Stomach (tissue), 9 donors: ENCODE data around the gene NXPH2. TPM values are rescaled to one million over a fixed set of nuclear protein-coding genes. Genes with fewer than 3 reads are reported as not detected.
A peak's percentile ranks its signal among the peaks of the same experiment; 100 is the strongest.

Experiments used
- DNase-seq, 2 donors: peaks; one replicate each; pipeline versions ENCODE4 v3.0.0 to v3.0.0-alpha.2; 2013 to 2019
- H3K27ac ChIP-seq, 5 donors: fragments of 200-600 bp in 4 of 5; sonication (generic) in 4 of 5; one replicate each; pipeline ENCODE4 v1.5.1; 2013 to 2019; ENCODE audit warnings: mild to moderate bottlenecking in 1 of 5, moderate library complexity in 1 of 5
- H3K27me3 ChIP-seq, 3 donors: fragments of 200-600 bp; sonication (generic); one replicate each; pipeline ENCODE4 v1.5.1; 2017 to 2019; ENCODE audit warnings: mixed run types in 1 of 3
- H3K36me3 ChIP-seq, 4 donors: fragments of 200-600 bp; sonication (generic); 1 replicate in 3 of 4; 2 replicates in 1 of 4; pipeline ENCODE4 v1.5.1; 2016 to 2019
- H3K4me1 ChIP-seq, 4 donors: fragments of 200-600 bp; sonication (generic); one replicate each; pipeline ENCODE4 v1.5.1; 2016 to 2019
- H3K4me3 ChIP-seq, 4 donors: fragments of 200-600 bp; sonication (generic) in 3 of 4; one replicate each; pipeline ENCODE4 v1.5.1; 2016 to 2019; ENCODE audit warnings: mild to moderate bottlenecking in 1 of 4
- H3K9me3 ChIP-seq, 4 donors: fragments of 200-600 bp; sonication (generic); one replicate each; pipeline ENCODE4 v1.5.1; 2016 to 2019
- CTCF ChIP-seq, 7 experiments: fragments of 450-650 bp in 4 of 7; fragments of 200-600 bp in 3 of 7; sonication (generic) in 3 of 7; IDR thresholded peaks; one replicate each; pipeline ENCODE4 v1.5.1; 2016 to 2019; ENCODE audit warnings: antibody characterized with exemption in 7 of 7, control low read depth in 2 of 7, mild to moderate bottlenecking in 1 of 7
- EP300 ChIP-seq: sonication (generic); formaldehyde crosslinking; IDR thresholded peaks from one replicate; pipeline ENCODE4 v1.6.1; 2017; ENCODE audit warnings: antibody characterized with exemption
- POLR2A ChIP-seq, 4 donors: fragments of 450-650 bp; IDR thresholded peaks; one replicate each; pipeline ENCODE4 v1.6.1; 2016; ENCODE audit warnings: antibody characterized with exemption in 4 of 4, control low read depth in 2 of 4, mild to moderate bottlenecking in 1 of 4, moderate library complexity in 1 of 4
- POLR2AphosphoS5 ChIP-seq, 3 donors: sonication (generic); formaldehyde crosslinking; IDR thresholded peaks; one replicate each; pipeline ENCODE4 v1.6.1; 2016; ENCODE audit warnings: antibody characterized with exemption in 3 of 3
- WGBS, 5 donors: extraction: QIAGEN DNeasy Blood & Tissue Kit in 3 of 5; methylation state at CpG; one replicate each; pipeline versions ENCODE4 v1.1.5 to v1.1.7; 2013 to 2018; 5-methylcytosine and 5-hydroxymethylcytosine counted together
- intact Hi-C: fragments of 100-400 bp; cut with DNase I; formaldehyde crosslinking; loops from one replicate; pipeline ENCODE4 v1.15.1; 2023; ENCODE audit warnings: low total_unique reads
- polyA plus RNA-seq, 3 donors: library from polyadenylated mRNA; stranded (reverse); fragments of 200-250 nt; gene quantifications; one replicate each; pipeline ENCODE4 v1.2.3, GENCODE V29; 2013
- total RNA-seq, 5 donors: library from RNA; depleted of rRNA; stranded (reverse); fragments of >200 nt; gene quantifications; one replicate each; pipeline versions ENCODE4 v1.1.0 to v1.2.3, GENCODE V29; 2014 to 2016
- donor health status: healthy with polysubstance abuse.
- donor health status: Bipolar disorder and iron deficiency.
- donor health status: healthy.

Gene NXPH2
- total and polyA plus RNA-seq, 8 donors = 1.1 TPM; not detected in 7

GRCh38 chr2:138819964-138820363, 39.8 kb upstream of the NXPH2 start:
- Histone ChIP-seq H3K27me3 (no peaks in the 10 kb centered on the region), H3K36me3 (no peaks in the 10 kb centered on the region), H3K9me3 (no peaks in the 10 kb centered on the region), H3K4me3 (no peak overlapping the region), H3K27ac (no peak overlapping the region), H3K4me1 (no peaks in the 10 kb centered on the region)
- no peak for DNase-seq
- WGBS, 5 donors = 81 to 91% (median 84%) methylated on average over 3 of the region's 3 CpGs
- intact Hi-C loops = no loop called here
- TF ChIP-seq CTCF (IDR thresholded peaks at IDR 0.05) = no peak

- Histone ChIP-seq H3K27ac (no peak overlapping the region), H3K27me3 (no peaks in the 10 kb centered on the region), H3K9me3 (no peaks in the 10 kb centered on the region), H3K4me3 (no peak overlapping the region), H3K36me3 (no peaks in the 10 kb centered on the region), H3K4me1 (no peaks in the 10 kb centered on the region)
- intact Hi-C loops = no loop called here
- 18 to 54% (median 26%) methylated on average over 1 of the region's 1 CpG for WGBS, 5 donors
- peak in 1 of 2 donors; percentile 12 for DNase-seq
- no peak for TF ChIP-seq EP300
- TF ChIP-seq CTCF (IDR thresholded peaks at IDR 0.05) = no peak
- TF ChIP-seq POLR2AphosphoS5 (IDR thresholded peaks at IDR 0.05) = no peak
- no peak for TF ChIP-seq POLR2A (IDR thresholded peaks at IDR 0.05)
Measured at GRCh38 chr2:138818556-138818955, 38.4 kb upstream of the NXPH2 start.

GRCh38 chr2:138814123-138814898, 34.1 kb upstream of the NXPH2 start:
- H3K4me3 ChIP-seq = no peak overlapping the region
- no peak overlapping the region for H3K27ac ChIP-seq
- TF ChIP-seq POLR2A (IDR thresholded peaks at IDR 0.05) (no peak), POLR2AphosphoS5 (IDR thresholded peaks at IDR 0.05) (no peak), CTCF (IDR thresholded peaks at IDR 0.05) (no peak), EP300 (no peak)
- 49 to 54% (median 52%) methylated on average over 4 of the region's 4 CpGs for WGBS, 5 donors
- no peaks in the 10 kb centered on the region for H3K4me1 ChIP-seq
- H3K27me3 ChIP-seq = no peaks in the 10 kb centered on the region
- peak in 1 of 2 donors; percentile 47 for DNase-seq
- H3K36me3 ChIP-seq = no peaks in the 10 kb centered on the region
- intact Hi-C loops = no loop called here
- no peaks in the 10 kb centered on the region for H3K9me3 ChIP-seq

GRCh38 chr2:138811431-138811830, 31.2 kb upstream of the NXPH2 start:
- no peak for DNase-seq
- intact Hi-C loops = no loop called here
- H3K9me3 ChIP-seq = no peaks in the 10 kb centered on the region
- TF ChIP-seq CTCF (IDR thresholded peaks at IDR 0.05) (no peak), POLR2AphosphoS5 (IDR thresholded peaks at IDR 0.05) (no peak), EP300 (no peak), POLR2A (IDR thresholded peaks at IDR 0.05) (no peak)
- no peaks in the 10 kb centered on the region for H3K27me3 ChIP-seq
- H3K4me1 ChIP-seq = no peaks in the 10 kb centered on the region
- WGBS, 5 donors = 74 to 81% (median 77%) methylated on average over 3 of the region's 3 CpGs
- no peaks in the 10 kb centered on the region for H3K36me3 ChIP-seq
- no peak overlapping the region for H3K27ac ChIP-seq
- no peak overlapping the region for H3K4me3 ChIP-seq
